Natural killer cell (primary cell): ENCODE data around the gene CAVIN4. TPM values are rescaled to one million over a fixed set of nuclear protein-coding genes. Genes with fewer than 3 reads are reported as not detected.

Source experiments
- ATAC-seq, 3 donors: fragments of 150-1000 bp in 2 of 3; fragments of 200-7000 bp in 1 of 3; cut with Tn5 transposase; 1 replicate in 1 of 3; 2 replicates in 2 of 3; pipeline ENCODE4 v1.10.0; 2021; ENCODE audit warnings: mild to moderate bottlenecking in 2 of 3, moderate library complexity in 2 of 3
- DNase-seq, 2 donors: peaks; one replicate each; pipeline versions ENCODE4 v3.0.0 to v3.0.0-alpha.2; 2013 to 2021; ENCODE audit warnings: mixed read lengths in 1 of 2
- H3K27ac ChIP-seq: one replicate; pipeline ENCODE4 v1.5.1; 2013; ENCODE audit warnings: mild to moderate bottlenecking, low read length
- H3K27me3 ChIP-seq: one replicate; pipeline ENCODE4 v1.6.1; 2013; ENCODE audit warnings: low read length; ENCODE audit not compliant: control insufficient read depth, insufficient read depth
- H3K36me3 ChIP-seq: one replicate; pipeline ENCODE4 v1.6.1; 2013; ENCODE audit warnings: low read length; ENCODE audit not compliant: control insufficient read depth, insufficient read depth
- H3K4me1 ChIP-seq: one replicate; pipeline ENCODE4 v1.6.1; 2013; ENCODE audit warnings: low read length; ENCODE audit not compliant: control insufficient read depth, insufficient read depth
- H3K4me3 ChIP-seq: one replicate; pipeline ENCODE4 v1.5.1; 2013; ENCODE audit warnings: low read length
- H3K9me3 ChIP-seq: one replicate; pipeline ENCODE4 v1.6.1; 2013; ENCODE audit warnings: low read length; ENCODE audit not compliant: control insufficient read depth, insufficient read depth
- H3K27ac Mint-ChIP-seq, 2 donors: one replicate each; pipeline ENCODE4 v1.8.0; 2022; ENCODE audit warnings: mild to moderate bottlenecking in 2 of 2, mixed read lengths in 2 of 2, moderate library complexity in 1 of 2
- H3K27me3 Mint-ChIP-seq, 2 donors: one replicate each; pipeline ENCODE4 v1.8.0; 2022; ENCODE audit warnings: low read depth in 2 of 2, mixed read lengths in 2 of 2
- H3K36me3 Mint-ChIP-seq: one replicate; pipeline ENCODE4 v1.8.0; 2022; ENCODE audit warnings: mixed read lengths
- H3K4me1 Mint-ChIP-seq, 2 donors: one replicate each; pipeline ENCODE4 v1.8.0; 2022; ENCODE audit warnings: mixed read lengths in 2 of 2
- H3K4me3 Mint-ChIP-seq: one replicate; pipeline ENCODE4 v1.8.0; 2022; ENCODE audit warnings: mild to moderate bottlenecking, moderate library complexity, mixed read lengths
- H3K9me3 Mint-ChIP-seq, 2 donors: one replicate each; pipeline ENCODE4 v1.8.0; 2022; ENCODE audit warnings: mixed read lengths in 2 of 2
- CTCF ChIP-seq: fragments of 200-600 bp; IDR thresholded peaks from one replicate; pipeline ENCODE4 v1.8.0; 2022; ENCODE audit warnings: antibody characterized with exemption
- WGBS: methylation state at CpG from one replicate; pipeline ENCODE4 v1.1.7; 2013; ENCODE audit warnings: missing lambda C conversion rate; ENCODE audit not compliant: insufficient coverage; 5-methylcytosine and 5-hydroxymethylcytosine counted together
- intact Hi-C: fragments of 100-400 bp; cut with micrococcal nuclease; formaldehyde crosslinking; loops from one replicate; pipeline ENCODE4 v1.14.2; 2022
- total RNA-seq, 4 donors: library from RNA; stranded (reverse); fragments of 120-200 nt in 1 of 4; gene quantifications; one replicate each; pipeline versions ENCODE4 v1.2.3 to v1.2.4, GENCODE V29; 2013 to 2022

The CAVIN4 gene
- total RNA-seq, 3 donors from 2014 or later (not counting 1 experiment from before 2014, with no cell fraction given): 0.21 to 0.63 (median 0.41) TPM

- Histone ChIP-seq H3K36me3 (no peaks in the 10 kb centered on the region), H3K27ac (no peak overlapping the region), H3K4me1 (peaks cover 7% of the 10 kb centered on the region), H3K4me3 (no peak overlapping the region), H3K9me3 (no peaks in the 10 kb centered on the region), H3K27me3 (no peaks in the 10 kb centered on the region)
- DNase-seq: peak in 1 of 2 donors; percentile 9
- Mint-ChIP-seq H3K36me3 (no peaks in the 10 kb centered on the region), H3K4me3 (peak overlapping the region; percentile 89), H3K9me3 (no peaks in the 10 kb centered on the region), H3K27ac (peak overlapping the region; percentile 1 to 19), H3K27me3 (no peaks in the 10 kb centered on the region), H3K4me1 (peaks cover 23 to 25% of the 10 kb centered on the region in 2 donors)
- intact Hi-C loops: loop anchor here (5.0 to 10.0 kb wide), 2 partner anchors 242 to 275 kb away; partner anchors contain the start of gene TEX10
- 88% methylated on average over 6 of the region's 6 CpGs for WGBS
- TF ChIP-seq CTCF: no peak
- no peak for ATAC-seq
These were observed 19.4 kb downstream of the CAVIN4 start for GRCh38 chr9:100597236-100597635.

- intact Hi-C loops: loop anchor here (5.0 to 10.0 kb wide), 2 partner anchors 244 to 276 kb away; partner anchors contain the start of gene TEX10
- H3K36me3 ChIP-seq: no peaks in the 10 kb centered on the region
- Mint-ChIP-seq H3K9me3 (no peaks in the 10 kb centered on the region), H3K27ac (peak overlapping the region; percentile 1 to 19), H3K36me3 (no peaks in the 10 kb centered on the region), H3K4me1 (peaks cover 23 to 25% of the 10 kb centered on the region in 2 donors), H3K4me3 (peak overlapping the region; percentile 89), H3K27me3 (peaks cover 0 to 2% of the 10 kb centered on the region in 2 donors)
- WGBS: 1% methylated on average over 41 of the region's 41 CpGs
- ATAC-seq: peak; percentile 83 to 92 (median 88)
- peak overlapping the region; percentile 6 for H3K27ac ChIP-seq
- peak overlapping the region; percentile 46 for H3K4me3 ChIP-seq
- H3K9me3 ChIP-seq: no peaks in the 10 kb centered on the region
- DNase-seq: peak; percentile 67 to 91
- TF ChIP-seq CTCF: no peak
- peaks cover 7% of the 10 kb centered on the region for H3K4me1 ChIP-seq
- peaks cover 2% of the 10 kb centered on the region for H3K27me3 ChIP-seq
These were observed 20.8 kb downstream of the CAVIN4 start for GRCh38 chr9:100598641-100599145.

GRCh38 chr9:100600521-100601079, 22.7 kb downstream of the CAVIN4 start:
- Mint-ChIP-seq H3K4me3 (peak overlapping the region; percentile 65), H3K36me3 (no peaks in the 10 kb centered on the region), H3K4me1 (peaks cover 23 to 25% of the 10 kb centered on the region in 2 donors), H3K27ac (no peak overlapping the region), H3K27me3 (peaks cover 0 to 2% of the 10 kb centered on the region in 2 donors), H3K9me3 (no peaks in the 10 kb centered on the region)
- TF ChIP-seq CTCF: no peak
- H3K4me1 ChIP-seq: peaks cover 7% of the 10 kb centered on the region
- H3K4me3 ChIP-seq: no peak overlapping the region
- intact Hi-C loops: no loop called here
- no peaks in the 10 kb centered on the region for H3K9me3 ChIP-seq
- WGBS: 92% methylated on average over 7 of the region's 7 CpGs
- H3K36me3 ChIP-seq: no peaks in the 10 kb centered on the region
- ATAC-seq: no peak
- H3K27ac ChIP-seq: no peak overlapping the region
- no peak for DNase-seq
- H3K27me3 ChIP-seq: peaks cover 2% of the 10 kb centered on the region
